MM.1S (cell line): ENCODE results near the gene TLE1.

Experiments used
- DNase-seq: peaks from one replicate; pipeline ENCODE4 v3.0.0-alpha.2; 2015
- H2AFZ ChIP-seq: fragments of 300-600 bp; sonication (generic); 2 replicates; pipeline ENCODE4 v1.6.0; 2016; ENCODE audit warnings: antibody characterized with exemption, low read length
- H3F3A ChIP-seq: fragments of 300-600 bp; sonication (generic); 2 replicates; pipeline ENCODE4 v1.6.1; 2016; ENCODE audit warnings: mild to moderate bottlenecking, antibody characterized with exemption, low read length, moderate library complexity, mixed read lengths; ENCODE audit not compliant: insufficient read depth
- H3K27ac ChIP-seq: fragments of 300-600 bp; sonication (generic); 2 replicates; pipeline ENCODE4 v1.5.1; 2016; ENCODE audit warnings: mild to moderate bottlenecking, low read length
- H3K27me3 ChIP-seq: fragments of 300-600 bp; sonication (generic); replicated peaks from 2 replicates; pipeline ENCODE4 v1.6.0; 2016; ENCODE audit warnings: low read length; ENCODE audit not compliant: insufficient read depth
- H3K36me3 ChIP-seq: fragments of 300-600 bp; sonication (generic); replicated peaks from 2 replicates; pipeline ENCODE4 v1.6.1; 2016; ENCODE audit warnings: mild to moderate bottlenecking, low read length, mixed read lengths; ENCODE audit not compliant: insufficient read depth
- H3K4me1 ChIP-seq: fragments of 300-600 bp; sonication (generic); 2 replicates; pipeline ENCODE4 v1.6.1; 2016; ENCODE audit warnings: low read length, mixed read lengths
- H3K4me2 ChIP-seq: fragments of 300-600 bp; sonication (generic); 2 replicates; pipeline ENCODE4 v1.6.0; 2016; ENCODE audit warnings: low read depth, low read length
- H3K4me3 ChIP-seq: fragments of 300-600 bp; sonication (generic); 2 replicates; pipeline ENCODE4 v1.5.1; 2016; ENCODE audit warnings: low read length, mixed read lengths
- H3K79me2 ChIP-seq: fragments of 300-600 bp; sonication (generic); 2 replicates; pipeline ENCODE4 v1.6.1; 2016; ENCODE audit warnings: mixed run types, low read length, mixed read lengths
- H3K9ac ChIP-seq: fragments of 300-600 bp; sonication (generic); 2 replicates; pipeline ENCODE4 v1.6.1; 2016; ENCODE audit warnings: low read length, mixed read lengths
- H3K9me2 ChIP-seq: fragments of 300-600 bp; sonication (generic); replicated peaks from 2 replicates; pipeline ENCODE4 v1.6.1; 2016; ENCODE audit warnings: mild to moderate bottlenecking, low read length, mixed read lengths; ENCODE audit not compliant: insufficient read depth
- H3K9me3 ChIP-seq: fragments of 300-600 bp; sonication (generic); replicated peaks from 2 replicates; pipeline ENCODE4 v1.6.1; 2016; ENCODE audit warnings: mild to moderate bottlenecking, low read length, mixed read lengths; ENCODE audit not compliant: insufficient read depth
- H4K20me1 ChIP-seq: fragments of 300-600 bp; sonication (generic); 2 replicates; pipeline ENCODE4 v1.6.1; 2016; ENCODE audit warnings: mild to moderate bottlenecking, low read length, moderate library complexity, mixed read lengths; ENCODE audit not compliant: insufficient read depth
- EZH2 ChIP-seq: fragments of 300-600 bp; sonication (generic); optimal IDR thresholded peaks from 2 replicates; pipeline ENCODE3; 2017; ENCODE audit warnings: low read depth, mild to moderate bottlenecking, antibody characterized with exemption, low read length, mixed read lengths
- EZH2phosphoT487 ChIP-seq: fragments of 300-600 bp; sonication (generic); IDR thresholded peaks from 2 replicates; pipeline ENCODE4 v1.6.1; 2018; ENCODE audit warnings: antibody characterized with exemption, low read length
- TF ChIP-seq, protein P1 (sequence below): fragments of 300-600 bp; sonication (generic); IDR thresholded peaks from 2 replicates; pipeline ENCODE4 v1.5.1; 2016; ENCODE audit warnings: antibody characterized with exemption, low read length, mixed read lengths

The TLE1 gene

DNA sequence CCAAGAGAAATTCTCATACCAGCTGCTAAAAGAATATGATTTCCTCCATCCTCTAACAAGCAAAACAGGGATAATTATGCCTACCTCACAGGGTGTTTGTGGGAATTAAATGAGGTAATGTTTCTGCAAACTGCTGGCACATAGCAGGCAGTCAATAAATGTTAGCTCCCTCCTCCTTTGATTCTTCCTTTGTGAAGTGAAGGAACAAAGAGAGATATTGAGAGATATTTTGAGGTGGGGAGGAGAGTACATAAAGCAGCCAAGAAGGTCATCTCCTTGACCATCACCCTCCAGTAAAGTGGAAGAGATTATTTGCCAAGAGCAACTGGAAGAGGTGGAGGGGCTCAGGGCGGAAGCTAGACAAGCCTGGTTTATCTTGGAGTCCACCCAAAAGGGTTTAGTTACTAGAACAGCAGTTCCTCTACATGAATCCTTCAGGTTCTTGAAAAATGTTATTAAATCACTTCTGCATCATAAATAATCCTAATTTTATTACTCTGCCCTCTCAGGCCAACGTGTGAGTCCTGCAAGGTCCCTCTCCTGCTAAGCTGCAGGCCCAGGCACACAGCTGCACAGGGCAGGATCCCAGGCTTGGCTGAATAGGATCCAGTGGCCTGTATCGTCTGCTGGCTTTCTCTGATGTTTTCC is 35.0 kb upstream of the TLE1 start:
- no peak overlapping the region for H3K4me2 ChIP-seq

DNA sequence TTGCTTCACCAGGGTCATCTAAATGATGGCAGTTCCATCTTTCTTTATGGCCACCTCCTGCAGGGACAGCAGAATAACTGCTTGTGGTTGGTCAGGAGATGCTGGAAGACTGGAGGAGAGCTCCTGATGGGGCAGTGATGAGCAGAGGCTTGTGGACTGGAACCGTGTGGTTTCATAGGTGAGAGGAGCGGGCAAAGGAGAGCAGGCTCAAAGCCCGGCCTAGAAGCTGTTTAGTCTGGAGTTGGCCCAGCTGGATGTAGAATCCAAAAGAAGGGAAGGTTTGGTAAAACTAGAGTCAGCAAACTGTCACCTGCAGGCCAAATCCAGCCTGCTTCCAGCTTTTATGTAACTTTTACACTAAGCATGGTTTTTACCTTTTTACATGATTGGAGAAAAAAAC is 32.9 kb upstream of the TLE1 start:
- no peaks in the 10 kb centered on the region for H3K27me3 ChIP-seq
- H3F3A ChIP-seq = no peaks in the 10 kb centered on the region
- no peaks in the 10 kb centered on the region for H3K79me2 ChIP-seq
- no peaks in the 10 kb centered on the region for H3K4me1 ChIP-seq
- no peaks in the 10 kb centered on the region for H4K20me1 ChIP-seq
- no peak overlapping the region for H3K27ac ChIP-seq
- TF ChIP-seq, protein P1, sequence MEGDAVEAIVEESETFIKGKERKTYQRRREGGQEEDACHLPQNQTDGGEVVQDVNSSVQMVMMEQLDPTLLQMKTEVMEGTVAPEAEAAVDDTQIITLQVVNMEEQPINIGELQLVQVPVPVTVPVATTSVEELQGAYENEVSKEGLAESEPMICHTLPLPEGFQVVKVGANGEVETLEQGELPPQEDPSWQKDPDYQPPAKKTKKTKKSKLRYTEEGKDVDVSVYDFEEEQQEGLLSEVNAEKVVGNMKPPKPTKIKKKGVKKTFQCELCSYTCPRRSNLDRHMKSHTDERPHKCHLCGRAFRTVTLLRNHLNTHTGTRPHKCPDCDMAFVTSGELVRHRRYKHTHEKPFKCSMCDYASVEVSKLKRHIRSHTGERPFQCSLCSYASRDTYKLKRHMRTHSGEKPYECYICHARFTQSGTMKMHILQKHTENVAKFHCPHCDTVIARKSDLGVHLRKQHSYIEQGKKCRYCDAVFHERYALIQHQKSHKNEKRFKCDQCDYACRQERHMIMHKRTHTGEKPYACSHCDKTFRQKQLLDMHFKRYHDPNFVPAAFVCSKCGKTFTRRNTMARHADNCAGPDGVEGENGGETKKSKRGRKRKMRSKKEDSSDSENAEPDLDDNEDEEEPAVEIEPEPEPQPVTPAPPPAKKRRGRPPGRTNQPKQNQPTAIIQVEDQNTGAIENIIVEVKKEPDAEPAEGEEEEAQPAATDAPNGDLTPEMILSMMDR = no peak
- TF ChIP-seq EZH2 (no peak), EZH2phosphoT487 (no peak)
- H2AFZ ChIP-seq = no peak overlapping the region
- H3K9ac ChIP-seq = no peak overlapping the region
- DNase-seq = no peak
- no peak overlapping the region for H3K4me2 ChIP-seq
- no peaks in the 10 kb centered on the region for H3K36me3 ChIP-seq
- H3K9me3 ChIP-seq = no peaks in the 10 kb centered on the region
- H3K9me2 ChIP-seq = no peaks in the 10 kb centered on the region
- H3K4me3 ChIP-seq = no peak overlapping the region

More for the DNA sequence above, 35.0 kb upstream of the TLE1 start:
- H2AFZ ChIP-seq = no peak overlapping the region
- TF ChIP-seq, protein P1 = no peak
- TF ChIP-seq EZH2 (no peak), EZH2phosphoT487 (no peak)
- H3K27me3 ChIP-seq = no peaks in the 10 kb centered on the region
- no peaks in the 10 kb centered on the region for H3K9me3 ChIP-seq
- no peaks in the 10 kb centered on the region for H3K36me3 ChIP-seq
- H3F3A ChIP-seq = no peaks in the 10 kb centered on the region
- H3K4me3 ChIP-seq = no peak overlapping the region
- H3K9me2 ChIP-seq = no peaks in the 10 kb centered on the region
- H3K27ac ChIP-seq = no peak overlapping the region
- H4K20me1 ChIP-seq = no peaks in the 10 kb centered on the region
- no peaks in the 10 kb centered on the region for H3K79me2 ChIP-seq
- no peaks in the 10 kb centered on the region for H3K4me1 ChIP-seq
- no peak for DNase-seq
- no peak overlapping the region for H3K9ac ChIP-seq

DNA sequence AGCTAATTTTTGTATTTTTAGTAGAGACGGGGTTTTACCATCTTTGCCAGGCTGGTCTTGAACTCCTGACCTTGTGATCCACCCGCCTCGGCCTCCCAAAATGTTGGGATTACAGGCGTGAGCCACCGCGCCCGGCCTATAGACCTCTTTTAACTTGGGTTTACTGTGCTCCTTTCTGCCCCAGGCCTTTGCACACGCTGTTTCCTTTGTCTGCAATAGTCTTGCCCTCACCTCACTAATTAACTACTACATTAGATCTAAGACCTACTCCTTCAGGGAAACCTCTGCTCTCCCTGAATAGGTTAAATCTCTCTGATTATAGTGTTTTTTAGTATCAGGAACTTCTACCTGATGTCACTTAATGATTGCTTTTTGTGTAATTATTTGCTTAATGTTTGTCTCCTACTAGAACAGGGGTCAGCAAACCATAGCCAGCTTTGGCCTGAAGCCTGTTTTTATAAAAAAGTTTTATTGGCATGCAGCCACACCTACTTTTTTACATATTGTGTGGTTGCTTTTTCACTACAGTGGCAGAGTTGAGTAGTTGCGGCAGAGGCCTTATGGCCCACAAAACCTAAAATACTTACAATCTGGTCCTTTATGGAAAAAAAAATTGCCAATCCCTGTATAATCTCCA is 31.2 kb upstream of the TLE1 start:
- Histone ChIP-seq H3K79me2 (no peaks in the 10 kb centered on the region), H2AFZ (no peak overlapping the region), H3F3A (no peaks in the 10 kb centered on the region), H3K4me2 (no peak overlapping the region), H3K27ac (no peak overlapping the region), H3K9me2 (no peaks in the 10 kb centered on the region), H3K4me1 (no peaks in the 10 kb centered on the region), H4K20me1 (no peaks in the 10 kb centered on the region), H3K9me3 (no peaks in the 10 kb centered on the region), H3K9ac (no peak overlapping the region), H3K36me3 (no peaks in the 10 kb centered on the region), H3K27me3 (no peaks in the 10 kb centered on the region), H3K4me3 (no peak overlapping the region)
- DNase-seq = no peak
- TF ChIP-seq EZH2 (no peak), EZH2phosphoT487 (no peak)
- TF ChIP-seq, protein P1 = no peak
